RKO (cell line): ENCODE results near the gene TNS1.
A peak's percentile ranks its signal among the peaks of the same experiment; 100 is the strongest.

Source experiments
- DNase-seq: peaks from one replicate; pipeline ENCODE4 v3.0.0-alpha.2; 2016; ENCODE audit warnings: low spot score

The TNS1 gene

DNA sequence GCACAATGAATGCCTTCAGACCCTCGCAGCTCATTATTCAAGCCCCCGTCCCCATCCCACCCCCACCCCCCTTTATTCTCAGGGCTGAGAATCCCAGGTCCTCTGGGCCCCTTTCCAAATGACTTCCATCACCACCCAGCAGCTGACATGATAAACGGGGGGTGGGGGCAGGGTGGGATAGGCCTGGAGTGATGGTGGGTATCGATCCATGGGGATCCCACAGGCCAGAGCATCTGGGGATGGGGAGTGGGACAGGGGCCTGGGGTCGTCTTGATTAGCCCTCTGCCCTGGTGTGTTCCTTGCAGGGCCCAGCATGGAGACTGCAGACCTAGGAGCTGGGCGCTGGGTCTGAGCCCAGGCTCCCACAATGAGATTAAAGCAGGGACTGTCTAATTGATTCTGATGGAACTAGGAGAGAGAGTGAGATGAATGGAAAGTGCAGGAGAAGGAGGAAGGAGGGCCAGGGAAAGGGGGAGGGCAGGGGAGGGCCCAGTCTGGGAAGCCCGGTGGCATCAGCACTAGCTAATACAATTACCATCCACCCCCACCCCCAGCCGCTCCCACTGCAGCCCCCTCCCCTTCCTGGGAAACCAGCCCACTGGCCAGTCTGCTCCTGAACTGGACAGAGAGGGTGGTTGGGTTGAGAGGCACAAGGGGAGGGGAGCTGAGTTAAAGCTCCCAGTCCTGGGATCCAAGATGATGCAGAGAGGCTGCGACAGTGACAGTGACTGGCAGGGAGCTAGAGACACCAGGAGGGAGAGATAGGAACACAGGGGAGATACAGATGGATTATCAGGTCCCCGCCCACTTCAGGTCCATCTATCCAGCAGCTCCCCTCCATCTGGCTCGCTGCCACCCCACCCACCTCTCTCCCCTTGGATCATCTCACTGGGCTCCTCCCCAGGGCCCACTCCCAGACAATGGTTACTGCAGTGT lies 13.1 kb upstream of the TNS1 start:
- DNase-seq, result no peak

DNA sequence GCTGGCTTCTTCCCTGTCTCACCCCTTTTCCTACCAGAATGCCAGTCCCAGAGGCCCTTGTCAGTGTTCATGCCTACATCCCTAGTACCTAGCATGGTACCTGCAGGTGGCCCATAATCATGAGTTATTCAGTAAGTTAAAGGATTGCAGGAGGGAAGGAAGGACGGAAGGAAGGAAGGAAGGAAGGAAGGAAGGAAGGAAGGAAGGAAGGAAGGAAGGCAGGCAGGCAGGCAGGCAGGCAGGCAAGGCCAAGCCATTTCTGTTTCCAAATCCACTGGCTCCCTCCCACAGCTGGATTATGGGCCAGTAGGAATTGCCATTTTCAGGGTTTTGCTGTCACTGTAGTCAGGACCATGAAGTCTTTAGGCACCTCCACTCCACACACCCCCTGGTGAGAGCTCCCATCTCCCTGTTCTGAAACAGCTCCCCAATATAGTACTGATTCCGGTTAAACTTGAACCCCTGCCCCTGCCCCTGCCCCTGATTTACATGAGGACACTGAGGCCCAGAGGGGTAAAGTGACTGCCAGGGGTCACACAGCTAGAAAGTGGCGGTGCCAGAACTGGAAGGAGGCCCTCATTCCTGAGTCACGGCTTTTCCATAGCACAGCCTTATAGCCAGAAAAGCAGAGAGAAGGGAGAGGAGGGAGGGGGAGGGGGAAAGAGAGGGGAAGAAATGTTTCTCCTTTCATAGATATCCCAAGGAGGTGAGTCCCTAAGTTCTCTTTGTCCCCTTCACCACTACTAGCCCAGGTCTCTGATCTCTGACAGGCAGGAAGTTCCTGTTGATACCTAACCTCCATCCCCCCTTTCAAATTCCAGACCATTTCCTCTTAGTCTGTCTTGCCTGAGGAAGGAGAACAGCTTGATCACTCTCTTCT lies 12.2 kb upstream of the TNS1 start:
- no peak for DNase-seq

DNA sequence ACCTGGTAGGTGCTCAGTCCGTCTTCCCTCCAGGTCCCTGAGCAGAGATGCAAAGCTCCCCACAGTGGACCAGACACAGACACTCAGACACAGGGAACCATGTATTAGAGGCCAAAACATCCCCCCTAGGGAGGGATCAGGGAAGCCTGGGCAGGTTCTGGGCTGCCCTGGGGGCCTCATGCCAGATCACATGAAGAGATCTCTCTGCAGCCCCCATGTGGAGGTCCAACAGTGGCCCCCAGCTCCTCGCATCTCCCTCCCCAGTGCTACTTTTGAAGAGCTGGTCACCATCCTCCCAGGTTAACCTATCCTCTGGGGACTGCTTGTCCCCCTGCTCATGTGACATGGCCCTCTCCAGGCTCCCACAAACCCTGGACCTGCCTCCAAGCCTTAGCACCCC lies 10.5 kb upstream of the TNS1 start:
- DNase-seq, result no peak

DNA sequence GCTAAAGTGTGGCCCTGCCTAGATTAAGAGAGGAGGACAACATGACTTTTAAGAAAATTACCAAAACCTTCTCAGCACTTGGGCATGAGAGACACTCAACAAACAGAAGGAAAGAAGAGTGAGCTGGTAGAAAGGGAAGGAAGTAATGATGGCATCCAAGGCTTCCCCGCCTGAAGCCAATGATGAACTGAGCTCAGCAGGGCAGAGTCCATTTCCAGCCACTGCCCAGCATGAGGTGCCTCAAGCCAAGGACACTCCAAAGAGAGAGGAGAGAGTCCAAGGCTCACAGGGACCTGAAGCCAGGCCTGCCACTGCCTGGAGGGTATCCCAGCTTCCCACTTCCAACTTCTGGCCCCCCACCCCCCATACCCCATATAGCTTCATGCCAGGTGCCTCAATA lies 9.5 kb upstream of the TNS1 start:
- no peak for DNase-seq

DNA sequence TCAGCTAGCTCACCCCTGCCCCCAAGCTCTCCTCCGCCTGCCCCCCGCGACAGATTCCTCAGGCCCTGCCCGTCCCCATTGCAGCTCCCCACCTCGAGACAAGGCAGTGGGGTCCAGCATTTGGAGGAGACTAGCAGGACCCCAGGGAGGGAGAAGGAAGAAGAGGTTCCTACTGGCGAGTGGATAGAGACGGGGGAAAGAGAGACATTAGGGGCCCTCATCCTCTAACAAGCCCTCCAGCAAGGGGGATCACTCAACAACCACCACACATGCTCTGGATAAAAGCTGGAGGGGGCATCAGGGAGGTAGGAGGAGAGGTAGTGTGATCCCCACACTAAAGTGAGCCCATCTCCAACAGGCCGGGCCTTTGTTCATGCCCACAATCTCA lies 8.9 kb upstream of the TNS1 start:
- no peak for DNase-seq

DNA sequence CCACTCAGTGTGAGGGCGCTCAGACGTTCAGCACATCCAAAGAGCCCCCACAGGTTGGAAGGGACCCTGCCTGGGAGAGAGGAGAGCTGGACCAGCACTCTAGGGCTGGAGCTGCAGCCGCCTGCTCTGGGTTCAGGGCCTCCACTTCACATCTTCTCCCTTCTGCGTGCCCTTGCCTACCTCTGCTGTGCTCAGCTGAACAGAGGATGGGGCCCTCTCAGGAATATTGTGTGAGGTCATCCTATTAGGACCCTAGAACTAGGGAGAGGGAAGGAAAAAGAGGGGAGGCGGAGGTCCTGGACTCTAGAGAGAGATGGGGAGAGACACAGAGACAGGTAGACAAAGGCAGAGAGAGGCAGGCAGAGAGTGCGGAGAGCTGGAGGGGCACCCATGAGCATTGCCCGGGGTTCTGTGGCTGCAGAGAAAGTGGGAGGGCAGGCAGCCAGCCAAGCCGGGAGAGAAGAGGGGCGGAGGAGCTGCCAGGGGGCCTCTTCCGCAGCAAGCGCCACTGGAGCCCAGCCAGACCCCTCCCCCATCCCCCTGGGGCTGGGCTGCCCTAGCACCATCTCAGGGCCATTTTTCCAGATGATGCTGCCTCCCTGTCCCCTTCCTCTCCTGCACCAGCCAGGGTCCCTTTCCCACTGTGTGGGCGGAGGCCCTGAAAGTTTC lies 8.3 kb upstream of the TNS1 start:
- no peak for DNase-seq

DNA sequence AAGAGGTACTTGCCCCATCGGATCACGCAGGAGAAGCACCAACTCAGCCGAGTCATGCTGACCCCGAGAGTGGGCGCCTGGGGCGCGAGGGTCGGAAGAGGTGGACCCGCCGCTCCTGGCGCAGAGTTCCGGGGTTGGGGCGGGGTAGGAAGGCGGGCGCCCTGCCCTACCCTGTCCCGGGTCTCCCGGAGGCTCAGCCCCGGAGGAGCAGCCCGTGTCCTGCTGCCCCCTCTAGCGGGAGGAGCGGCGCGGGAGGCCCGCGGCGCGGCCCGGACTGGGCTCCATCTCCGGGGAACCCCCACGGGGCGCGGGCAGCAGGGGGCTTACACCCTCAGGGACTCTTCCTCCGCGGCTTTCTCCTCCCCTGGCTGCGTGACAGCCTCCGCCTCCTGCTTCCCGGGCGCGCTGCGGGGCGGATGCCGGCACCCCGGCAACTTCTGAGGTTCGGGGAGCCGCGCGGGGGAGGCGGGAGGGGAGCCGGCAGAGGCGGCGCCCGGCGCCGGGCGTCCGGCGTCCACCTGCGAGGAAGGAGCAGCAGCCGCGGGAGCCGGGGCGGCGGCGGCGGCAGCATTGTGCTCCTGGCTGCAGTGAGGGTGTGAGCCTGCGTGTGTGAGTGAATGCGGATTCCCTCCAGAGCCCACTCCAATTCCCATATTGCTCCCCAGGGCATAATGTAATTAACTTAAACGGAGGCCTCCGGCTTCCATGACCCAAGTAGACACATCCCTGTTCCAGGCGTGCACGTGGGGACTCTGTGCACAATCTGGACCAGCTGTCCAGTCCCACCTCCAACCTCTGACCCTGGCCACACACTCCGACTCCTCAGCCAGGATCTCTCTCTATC lies 7.6 kb upstream of the TNS1 start:
- peak; percentile 43 for DNase-seq

DNA sequence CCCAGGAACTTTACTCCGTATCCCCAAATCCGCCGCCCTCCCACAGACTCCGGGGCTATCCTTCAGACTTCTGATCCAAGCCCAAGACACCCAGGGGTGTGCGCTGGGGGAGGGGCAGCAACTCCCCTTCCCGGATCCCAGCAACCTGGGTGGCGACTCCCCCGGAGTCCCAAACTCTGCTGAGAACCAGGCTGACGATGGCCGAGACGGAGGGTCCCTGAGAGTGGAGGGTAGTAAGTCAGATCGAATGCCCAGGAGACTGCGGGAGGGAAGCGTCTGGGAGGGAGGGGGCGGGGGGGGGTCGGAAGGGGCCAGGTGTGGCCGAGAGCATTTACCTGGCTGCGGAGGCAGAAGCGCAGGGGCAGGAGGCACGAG lies 7.0 kb upstream of the TNS1 start:
- no peak for DNase-seq

DNA sequence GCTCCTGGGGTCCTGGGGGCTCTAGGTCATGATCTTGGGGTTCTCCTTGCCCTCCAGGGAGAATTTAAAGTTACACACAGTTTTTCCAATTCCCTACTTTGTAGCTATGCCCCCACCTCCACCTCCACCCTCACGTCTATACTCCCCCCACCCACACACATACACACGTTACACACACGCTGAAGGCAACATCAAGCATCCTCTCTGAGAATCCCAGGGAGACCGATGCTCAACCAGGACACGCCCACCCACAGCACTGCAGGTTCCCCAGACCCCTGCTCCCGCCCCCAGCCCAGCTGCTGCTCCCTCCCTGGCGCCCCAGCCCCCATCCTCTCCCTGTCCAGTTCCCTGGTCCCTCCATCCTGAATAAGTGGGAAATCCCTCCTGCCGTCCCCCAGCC lies 6.4 kb upstream of the TNS1 start:
- DNase-seq, result no peak

DNA sequence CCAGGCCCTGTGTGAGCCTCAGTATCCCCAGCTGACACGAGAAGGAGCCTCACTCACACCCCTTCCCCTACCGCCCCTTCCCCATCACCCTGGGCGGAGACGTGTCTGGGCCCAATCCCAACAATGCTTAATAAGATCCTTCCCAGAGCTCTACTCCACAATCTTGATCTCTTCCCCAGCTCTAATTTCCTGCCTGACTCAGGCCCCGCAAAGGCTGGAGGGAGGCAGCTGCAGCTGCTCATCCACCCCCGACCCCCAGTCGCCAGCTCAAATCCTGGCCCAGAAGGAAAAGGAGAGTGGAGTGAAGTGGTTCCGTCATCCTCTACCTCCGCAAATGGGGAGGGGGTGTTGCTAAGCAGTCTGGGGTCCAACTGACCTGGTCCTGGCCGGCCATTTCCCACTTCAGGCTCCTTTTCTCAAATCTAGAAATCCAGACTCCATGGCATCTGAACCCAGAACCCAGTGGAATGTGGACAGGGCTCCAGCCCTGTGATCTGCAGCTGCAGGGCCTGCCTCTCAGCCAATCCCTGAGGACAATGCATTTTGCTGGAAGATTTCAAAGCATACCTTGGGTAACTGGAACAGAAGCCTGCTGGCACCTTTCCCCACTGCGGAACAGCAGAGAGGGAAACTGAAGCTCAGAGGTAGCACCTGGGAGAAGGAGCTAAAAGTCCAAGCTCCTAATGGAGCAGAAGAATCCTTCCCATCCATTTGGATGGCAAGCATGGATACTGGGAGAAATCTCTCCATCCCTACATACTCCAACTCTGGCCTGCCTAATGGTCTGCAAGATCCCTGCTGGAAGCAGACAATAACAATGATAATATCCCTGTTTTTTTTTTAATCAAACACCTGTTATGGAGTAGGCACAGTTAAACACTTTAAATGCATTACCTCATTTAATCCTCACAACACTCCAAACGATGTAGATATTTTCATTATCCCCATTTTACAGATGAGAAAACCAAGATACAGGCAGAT lies 5.6 kb upstream of the TNS1 start:
- no peak for DNase-seq

DNA sequence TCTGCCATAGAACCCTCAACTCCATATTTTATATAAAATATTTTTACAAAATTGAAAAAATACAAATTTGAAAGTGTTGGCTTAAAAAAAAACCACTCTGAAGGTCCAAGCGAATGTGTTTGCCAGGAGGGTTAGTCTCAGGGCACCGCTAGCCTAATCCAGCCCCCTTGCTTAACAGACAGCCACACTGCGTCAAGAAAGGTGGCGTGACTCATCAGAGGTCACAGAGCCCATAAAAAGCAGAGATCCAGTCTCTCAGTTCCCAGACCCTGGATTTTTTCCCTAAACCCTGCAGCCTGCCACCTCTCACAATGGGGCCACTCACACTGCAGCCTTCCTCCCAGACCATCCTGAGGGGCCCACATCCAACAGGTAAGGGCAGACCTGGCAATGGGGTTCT lies 3.9 kb upstream of the TNS1 start:
- no peak for DNase-seq

DNA sequence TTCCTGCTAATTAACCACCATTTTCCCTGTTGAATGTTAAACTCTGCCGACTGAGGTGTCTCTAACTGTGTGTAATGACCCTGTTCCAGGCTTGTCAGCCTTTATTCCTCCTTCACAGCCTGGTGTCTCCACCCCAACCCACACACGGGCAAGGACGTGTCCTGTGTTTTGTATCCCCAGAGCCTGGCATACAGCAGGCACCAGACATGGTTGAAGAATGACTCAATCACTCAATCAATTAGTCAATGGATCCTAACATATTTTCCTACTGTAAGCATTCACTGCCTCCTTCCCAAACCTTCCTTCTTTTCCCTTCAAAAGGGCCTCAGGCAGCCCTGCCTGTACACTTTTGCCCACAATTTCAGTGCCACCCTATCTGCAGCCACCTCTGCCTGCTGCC lies 2.7 kb upstream of the TNS1 start:
- no peak for DNase-seq

DNA sequence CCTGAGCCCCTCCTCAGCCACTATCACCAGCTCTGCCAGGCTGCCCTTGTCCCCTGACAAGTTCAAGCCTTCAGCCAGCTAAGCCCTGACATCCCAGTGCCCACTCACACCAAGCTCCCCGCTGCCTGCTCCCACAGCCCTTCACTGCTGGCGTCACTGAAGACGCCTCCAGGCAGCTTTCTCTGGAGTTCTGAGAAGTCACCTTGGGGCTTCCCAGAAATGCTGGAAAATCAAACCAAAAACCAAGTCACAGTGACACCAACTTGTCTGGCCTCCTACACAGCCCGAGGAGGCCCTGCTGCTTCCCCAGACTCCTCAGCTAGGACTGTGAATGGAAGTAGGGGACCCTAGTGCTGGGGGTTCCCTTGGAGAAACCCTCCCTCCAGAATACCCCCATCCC lies 2.2 kb upstream of the TNS1 start:
- DNase-seq, result no peak

DNA sequence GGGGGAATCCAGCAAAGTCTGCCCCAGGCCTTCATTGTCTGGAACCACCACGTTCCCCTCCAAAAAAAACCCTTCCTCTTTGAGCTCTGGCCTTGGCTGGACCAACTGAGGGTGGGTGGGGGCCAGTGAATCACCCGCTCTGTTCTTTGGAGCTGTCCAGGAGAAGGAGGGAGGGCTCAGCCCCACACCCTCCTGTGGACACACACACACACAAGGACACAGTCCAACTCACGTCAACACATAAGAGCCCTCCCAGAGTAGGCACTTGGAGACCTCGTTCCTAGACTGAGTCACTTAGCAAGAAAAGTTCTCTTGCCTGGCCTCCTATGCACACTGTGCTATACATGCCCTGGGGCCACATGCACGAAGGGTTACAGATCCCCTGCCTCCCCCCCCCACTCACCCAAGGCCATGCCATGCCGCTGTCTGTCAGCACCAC lies 1.2 kb upstream of the TNS1 start:
- DNase-seq, result no peak

DNA sequence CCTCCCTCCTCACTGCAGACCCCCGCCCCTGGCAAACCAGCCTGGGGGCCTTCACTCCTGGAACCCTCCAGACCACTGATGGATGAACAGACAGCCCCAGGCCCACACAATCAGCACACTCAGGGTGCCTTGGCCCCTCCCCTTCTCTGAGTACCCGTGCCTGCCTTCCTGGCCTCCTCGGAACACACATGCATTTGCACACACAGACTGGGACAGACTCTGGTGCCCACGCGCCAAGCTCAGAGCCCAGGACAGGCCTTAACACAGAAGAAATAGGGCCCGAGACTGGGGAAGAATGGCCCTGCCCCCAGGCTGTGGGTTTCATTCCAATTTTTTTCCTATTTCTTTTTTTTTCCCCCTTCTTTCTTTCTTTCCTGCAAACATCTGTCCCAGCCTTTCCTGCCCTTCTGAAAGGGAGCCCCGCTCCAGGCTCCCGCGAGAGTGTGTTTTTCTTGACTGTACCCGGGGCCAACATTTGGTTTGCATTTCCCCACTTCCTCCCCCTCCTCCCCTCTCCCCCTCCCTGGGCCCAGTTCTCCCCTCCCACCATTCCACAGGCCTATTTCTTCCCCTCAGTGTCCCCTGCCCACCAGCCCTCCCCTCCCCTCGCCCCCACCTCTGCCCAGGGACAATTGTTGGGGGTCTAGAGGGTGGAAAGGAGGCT lies 618 bp upstream of the TNS1 start:
- no peak for DNase-seq

DNA sequence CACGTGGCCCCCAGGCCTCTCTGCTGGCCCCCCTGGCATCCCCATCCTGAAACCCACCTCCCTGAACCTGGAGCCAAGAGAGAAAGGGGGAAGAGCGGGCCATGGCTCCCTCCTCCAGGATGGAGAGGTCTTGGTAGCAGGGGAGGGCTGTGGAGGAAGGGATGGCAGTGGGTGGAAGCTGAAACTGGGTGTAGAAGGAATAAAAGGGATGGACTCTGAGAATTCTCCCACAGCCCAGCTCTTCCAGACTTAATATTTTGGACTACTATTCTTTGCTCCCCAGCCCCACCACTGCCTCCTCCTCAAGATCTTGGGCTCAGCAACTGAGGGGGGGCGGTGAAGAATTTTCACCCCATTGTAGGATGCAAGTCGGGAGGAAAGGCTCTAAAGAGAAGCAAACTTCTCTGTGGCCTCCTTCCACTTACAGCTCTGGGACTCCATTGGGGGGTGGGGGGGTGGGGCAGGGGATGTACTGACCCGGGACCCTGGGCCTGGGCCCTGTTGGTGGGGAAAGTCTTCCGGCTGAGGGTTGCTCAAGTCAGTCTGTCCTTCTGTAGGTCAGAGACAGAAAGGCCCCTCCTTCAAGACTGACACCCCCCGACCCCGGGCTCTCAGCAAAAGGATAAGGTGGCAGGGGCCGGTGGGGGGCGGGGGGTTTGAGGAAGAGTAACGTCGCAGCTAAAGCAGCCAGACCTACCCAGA lies 501 bp downstream of the TNS1 start:
- DNase-seq, result no peak

DNA sequence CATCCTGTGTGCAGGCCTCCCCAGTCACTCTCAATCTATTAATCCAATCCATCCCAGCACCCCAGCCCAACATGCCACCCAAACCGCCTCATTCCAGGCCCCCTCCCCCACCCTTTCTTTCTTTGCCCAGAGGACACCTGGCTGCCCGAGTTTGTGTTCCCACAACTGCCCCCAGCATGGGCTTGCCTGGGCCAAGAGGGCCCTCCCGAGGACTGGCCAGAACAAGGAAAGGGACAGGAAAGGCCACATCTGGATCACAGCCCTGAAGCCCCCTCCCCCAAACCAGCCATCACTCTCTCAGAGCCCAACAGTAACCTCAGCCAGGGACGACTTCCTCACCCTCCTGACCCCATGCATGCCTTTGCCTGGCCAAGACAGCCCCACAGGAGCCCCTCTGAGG lies 1.2 kb downstream of the TNS1 start:
- no peak for DNase-seq

DNA sequence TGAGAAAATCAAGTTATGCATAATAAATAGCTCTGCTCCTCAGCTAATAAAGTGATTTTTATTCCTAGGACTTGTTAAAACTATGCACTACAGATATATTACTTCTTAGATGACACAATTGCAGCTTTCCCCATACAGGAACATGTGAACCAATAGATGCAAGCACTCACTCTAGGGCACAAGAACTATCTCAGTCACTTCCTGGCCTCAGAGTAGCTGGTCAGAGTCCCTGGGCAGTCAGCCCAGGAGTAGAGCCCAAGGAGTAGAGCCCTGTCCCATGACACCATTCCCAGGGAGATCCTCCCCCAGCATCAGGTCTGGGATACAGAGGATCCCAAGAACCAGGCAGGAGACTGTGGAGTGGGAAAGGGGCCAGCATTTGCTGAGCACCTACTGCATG lies 2.7 kb downstream of the TNS1 start:
- no peak for DNase-seq

DNA sequence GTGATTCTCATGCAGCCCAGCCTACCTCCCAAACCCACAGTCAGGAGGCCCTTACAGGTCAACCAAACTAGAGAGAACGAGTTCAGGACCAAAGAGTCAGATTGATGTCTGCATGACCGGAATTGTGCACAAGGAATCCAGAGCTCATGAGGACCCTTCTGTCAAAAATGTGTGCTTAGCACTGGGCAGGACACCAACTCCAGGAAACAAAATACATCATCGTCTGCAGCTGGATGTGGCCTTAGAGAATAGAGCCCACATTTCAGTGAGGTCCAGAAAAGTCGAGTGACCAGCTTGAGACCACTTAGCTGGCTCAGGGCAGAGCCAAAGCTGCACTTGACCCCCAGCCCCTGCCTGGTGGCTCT lies 3.2 kb downstream of the TNS1 start:
- DNase-seq, result no peak
